ENCODE measurements around the gene TRIO. TPM values are rescaled to one million over a fixed set of nuclear protein-coding genes. Genes with fewer than 3 reads are reported as not detected.

TRIO gene
- polyA plus RNA-seq, 1 donor (not counting 4 experiments of a cell fraction or from before 2014, with no cell fraction given), result 57.2 TPM

DNA sequence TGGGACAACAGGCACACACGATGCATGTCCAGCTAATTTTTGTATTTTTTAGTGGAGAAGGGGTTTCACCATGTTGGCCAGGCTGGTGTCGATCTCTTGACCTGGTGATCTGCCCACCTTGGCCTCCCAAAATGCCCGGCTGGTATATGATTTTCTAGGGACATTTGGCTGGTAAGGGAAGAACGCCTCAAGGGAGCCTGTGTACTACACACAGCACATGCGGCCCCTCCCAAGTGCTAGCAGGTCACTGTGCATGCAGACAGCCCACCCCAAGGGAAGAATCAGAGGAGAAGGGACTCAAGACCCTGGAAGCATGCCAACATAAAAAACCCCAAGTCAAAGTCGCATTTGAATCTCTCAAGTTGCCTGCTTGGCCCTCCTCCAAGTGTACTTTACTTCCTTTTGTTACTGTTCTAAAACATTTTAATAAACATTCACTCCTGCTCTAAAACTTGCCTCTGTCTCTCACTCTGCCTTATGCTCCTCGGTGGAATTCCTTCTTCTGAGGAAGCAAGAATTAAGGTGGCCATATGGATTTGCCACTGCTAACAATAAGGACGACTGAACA is 414.1 kb downstream of the TRIO start:
- no peak overlapping the region for H2AFZ ChIP-seq (ENCODE audit: control insufficient read depth, low read length)
- H3K4me2 ChIP-seq (ENCODE audit: control insufficient read depth, extremely low read depth, insufficient read depth, low read depth, low read length), result no peak overlapping the region
- no peak for FAIRE-seq
- H3K36me3 ChIP-seq (ENCODE audit: control insufficient read depth in 2 of 2, extremely low read depth in 1 of 2, insufficient read depth in 2 of 2, low read length in 2 of 2), result no peaks in the 10 kb centered on the region
- H3K4me3 ChIP-seq (ENCODE audit: control insufficient read depth in 2 of 3, extremely low read depth in 1 of 3, insufficient read depth in 2 of 3, low read depth in 1 of 3, low read length in 3 of 3), result no peak overlapping the region
- H3K9me3 ChIP-seq (ENCODE audit: control insufficient read depth, low read depth, low read length), result no peaks in the 10 kb centered on the region
- dilution Hi-C loops (cut with MboI; ENCODE audit: extremely low pct_ligation_motif_present, low sequenced_read_pairs), result no loop called here
- H3K79me2 ChIP-seq (ENCODE audit: control insufficient read depth, insufficient read depth, low read length), result no peaks in the 10 kb centered on the region
- TF ChIP-seq, protein P1, sequence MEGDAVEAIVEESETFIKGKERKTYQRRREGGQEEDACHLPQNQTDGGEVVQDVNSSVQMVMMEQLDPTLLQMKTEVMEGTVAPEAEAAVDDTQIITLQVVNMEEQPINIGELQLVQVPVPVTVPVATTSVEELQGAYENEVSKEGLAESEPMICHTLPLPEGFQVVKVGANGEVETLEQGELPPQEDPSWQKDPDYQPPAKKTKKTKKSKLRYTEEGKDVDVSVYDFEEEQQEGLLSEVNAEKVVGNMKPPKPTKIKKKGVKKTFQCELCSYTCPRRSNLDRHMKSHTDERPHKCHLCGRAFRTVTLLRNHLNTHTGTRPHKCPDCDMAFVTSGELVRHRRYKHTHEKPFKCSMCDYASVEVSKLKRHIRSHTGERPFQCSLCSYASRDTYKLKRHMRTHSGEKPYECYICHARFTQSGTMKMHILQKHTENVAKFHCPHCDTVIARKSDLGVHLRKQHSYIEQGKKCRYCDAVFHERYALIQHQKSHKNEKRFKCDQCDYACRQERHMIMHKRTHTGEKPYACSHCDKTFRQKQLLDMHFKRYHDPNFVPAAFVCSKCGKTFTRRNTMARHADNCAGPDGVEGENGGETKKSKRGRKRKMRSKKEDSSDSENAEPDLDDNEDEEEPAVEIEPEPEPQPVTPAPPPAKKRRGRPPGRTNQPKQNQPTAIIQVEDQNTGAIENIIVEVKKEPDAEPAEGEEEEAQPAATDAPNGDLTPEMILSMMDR (optimal IDR thresholded peaks at IDR 0.05 in 1 of 3, IDR thresholded peaks at IDR 0.05 in 1 of 3, conservative IDR thresholded peaks at IDR 0.05 in 1 of 3; ENCODE audit: extremely low read depth in 1 of 3, insufficient read depth in 2 of 3, low read length in 3 of 3), result no peak
- TF ChIP-seq EZH2 (IDR thresholded peaks at IDR 0.05; ENCODE audit: low read length), result no peak
- no peak for DNase-seq (ENCODE audit: low read depth, low spot score)
- no peaks in the 10 kb centered on the region for H3K4me1 ChIP-seq (ENCODE audit: control insufficient read depth, extremely low read depth, insufficient read depth, low read length)
- peaks cover 2% of the 10 kb centered on the region for H3K27me3 ChIP-seq (ENCODE audit: control insufficient read depth, extremely low read depth, insufficient read depth, low read length)
- H4K20me1 ChIP-seq (ENCODE audit: control insufficient read depth, extremely low read depth, insufficient read depth, low read length), result no peaks in the 10 kb centered on the region
- no peak overlapping the region for H3K9ac ChIP-seq (ENCODE audit: control insufficient read depth, extremely low read depth, insufficient read depth, low read length)
- H3K9me1 ChIP-seq (ENCODE audit: control insufficient read depth, extremely low read depth, insufficient read depth, low read length), result no peaks in the 10 kb centered on the region
- no peak overlapping the region for H3K27ac ChIP-seq (ENCODE audit: control insufficient read depth, insufficient read depth, low read length)

DNA sequence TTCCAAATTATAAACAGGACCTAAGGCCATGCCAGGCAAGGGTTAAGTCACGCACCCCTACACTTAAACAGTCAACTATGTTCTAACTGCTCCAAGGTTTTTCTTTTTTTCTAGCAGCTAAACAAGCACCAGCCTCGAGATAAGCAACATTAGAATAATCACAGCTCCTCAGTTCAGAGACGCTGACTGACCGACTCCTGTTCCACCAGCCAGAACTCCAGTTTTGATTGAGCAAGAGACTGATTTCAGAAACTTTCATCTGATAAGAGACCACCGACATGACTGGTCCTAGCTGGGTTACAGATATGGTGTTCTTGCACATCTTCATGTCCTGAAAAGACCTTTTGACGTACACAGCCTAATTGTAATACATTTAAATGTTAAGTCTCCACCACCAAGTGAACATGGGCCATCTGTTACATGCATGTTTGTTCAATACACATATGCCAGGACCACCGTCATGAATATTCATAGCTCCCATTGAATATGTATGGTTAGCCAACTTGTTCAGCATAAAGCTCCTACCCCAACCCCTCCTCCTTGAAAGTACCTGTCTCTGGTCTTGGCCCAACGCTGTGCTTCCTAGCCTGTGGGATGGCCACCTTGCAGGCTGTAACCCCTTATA is 414.8 kb downstream of the TRIO start:
- no peaks in the 10 kb centered on the region for H4K20me1 ChIP-seq (ENCODE audit: control insufficient read depth, extremely low read depth, insufficient read depth, low read length)
- H2AFZ ChIP-seq (ENCODE audit: control insufficient read depth, low read length), result no peak overlapping the region
- no peaks in the 10 kb centered on the region for H3K79me2 ChIP-seq (ENCODE audit: control insufficient read depth, insufficient read depth, low read length)
- dilution Hi-C loops (cut with MboI; ENCODE audit: extremely low pct_ligation_motif_present, low sequenced_read_pairs), result no loop called here
- H3K27me3 ChIP-seq (ENCODE audit: control insufficient read depth, extremely low read depth, insufficient read depth, low read length), result peaks cover 2% of the 10 kb centered on the region
- no peaks in the 10 kb centered on the region for H3K36me3 ChIP-seq (ENCODE audit: control insufficient read depth in 2 of 2, extremely low read depth in 1 of 2, insufficient read depth in 2 of 2, low read length in 2 of 2)
- no peak for FAIRE-seq
- H3K27ac ChIP-seq (ENCODE audit: control insufficient read depth, insufficient read depth, low read length), result no peak overlapping the region
- no peak for TF ChIP-seq EZH2 (IDR thresholded peaks at IDR 0.05; ENCODE audit: low read length)
- TF ChIP-seq, protein P1 (optimal IDR thresholded peaks at IDR 0.05 in 1 of 3, IDR thresholded peaks at IDR 0.05 in 1 of 3, conservative IDR thresholded peaks at IDR 0.05 in 1 of 3; ENCODE audit: extremely low read depth in 1 of 3, insufficient read depth in 2 of 3, low read length in 3 of 3), result no peak
- no peak overlapping the region for H3K4me3 ChIP-seq (ENCODE audit: control insufficient read depth in 2 of 3, extremely low read depth in 1 of 3, insufficient read depth in 2 of 3, low read depth in 1 of 3, low read length in 3 of 3)
- H3K9me3 ChIP-seq (ENCODE audit: control insufficient read depth, low read depth, low read length), result no peaks in the 10 kb centered on the region
- no peak overlapping the region for H3K4me2 ChIP-seq (ENCODE audit: control insufficient read depth, extremely low read depth, insufficient read depth, low read depth, low read length)
- no peaks in the 10 kb centered on the region for H3K4me1 ChIP-seq (ENCODE audit: control insufficient read depth, extremely low read depth, insufficient read depth, low read length)
- H3K9ac ChIP-seq (ENCODE audit: control insufficient read depth, extremely low read depth, insufficient read depth, low read length), result no peak overlapping the region
- no peaks in the 10 kb centered on the region for H3K9me1 ChIP-seq (ENCODE audit: control insufficient read depth, extremely low read depth, insufficient read depth, low read length)
- no peak for DNase-seq (ENCODE audit: low read depth, low spot score)

Other genes starting within 250 kb of the TRIO start
- 0.49 to 0.73 TPM (median 0.67 TPM) in 3 replicates for gene DNAH5, start 198.7 kb upstream of the TRIO start, polyA plus RNA-seq

Measured in keratinocyte (primary cell).